IPS DF 19.7 (cell line): ENCODE results near the gene MYOZ3.

ENCODE experiments used
- DNase-seq: peaks from one replicate; pipeline ENCODE4 v3.0.0-alpha.2; 2013; ENCODE audit warnings: low read depth, low spot score

Gene MYOZ3

DNA sequence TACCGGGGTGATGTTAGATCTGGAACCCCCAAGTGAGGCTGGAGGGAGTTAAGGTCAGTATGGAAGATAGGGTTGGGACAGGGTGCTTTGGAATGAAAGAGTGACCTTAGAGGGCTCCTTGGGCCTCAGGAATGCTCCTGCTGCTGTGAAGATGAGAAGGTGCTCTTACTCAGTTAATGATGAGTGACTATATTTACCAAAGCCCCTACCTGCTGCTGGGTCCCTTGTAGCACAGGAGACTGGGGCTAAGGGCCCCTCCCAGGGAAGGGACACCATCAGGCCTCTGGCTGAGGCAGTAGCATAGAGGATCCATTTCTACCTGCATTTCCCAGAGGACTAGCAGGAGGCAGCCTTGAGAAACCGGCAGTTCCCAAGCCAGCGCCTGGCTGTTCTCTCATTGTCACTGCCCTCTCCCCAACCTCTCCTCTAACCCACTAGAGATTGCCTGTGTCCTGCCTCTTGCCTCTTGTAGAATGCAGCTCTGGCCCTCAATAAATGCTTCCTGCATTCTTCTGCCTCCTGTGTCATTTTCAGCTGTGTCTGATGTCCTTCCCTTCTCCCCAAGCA is 2.3 kb upstream of the MYOZ3 start:
- no peak for DNase-seq

DNA sequence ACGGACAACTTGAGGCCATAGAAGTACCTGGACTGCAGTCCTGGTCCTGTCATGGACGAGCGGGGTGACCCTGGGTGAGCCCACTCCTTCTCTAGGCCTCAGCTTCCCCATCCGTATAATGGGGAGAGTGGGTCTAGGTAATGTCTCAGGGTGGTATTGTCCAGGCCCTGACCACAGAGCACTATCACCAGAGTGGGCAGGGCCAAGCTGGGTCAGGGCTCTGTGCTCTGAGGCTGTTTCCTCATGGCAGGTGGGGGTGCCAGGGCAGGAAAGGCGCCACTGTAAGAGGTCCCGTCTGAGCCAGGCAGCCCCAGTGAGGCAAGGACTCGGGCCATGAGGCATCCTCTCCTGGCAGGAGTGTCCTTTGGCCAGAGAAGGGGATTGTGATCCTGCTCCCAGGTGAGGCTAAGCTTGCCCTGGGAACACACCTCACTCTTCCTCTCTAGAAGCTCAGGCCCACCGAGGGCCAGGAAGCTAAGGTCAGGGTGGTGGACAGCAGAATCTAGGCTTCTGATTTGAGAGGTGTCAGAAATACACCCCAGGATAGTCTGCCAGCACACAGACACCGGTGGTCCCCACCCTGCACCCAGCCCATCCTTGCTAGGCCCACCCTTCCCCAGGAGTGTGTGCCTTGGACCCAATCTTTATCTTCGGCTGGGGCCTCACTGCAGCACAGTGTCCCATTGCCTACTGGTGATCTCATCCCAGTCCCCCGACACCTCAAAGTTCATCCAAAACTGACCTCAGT is 1.5 kb upstream of the MYOZ3 start:
- DNase-seq = no peak

DNA sequence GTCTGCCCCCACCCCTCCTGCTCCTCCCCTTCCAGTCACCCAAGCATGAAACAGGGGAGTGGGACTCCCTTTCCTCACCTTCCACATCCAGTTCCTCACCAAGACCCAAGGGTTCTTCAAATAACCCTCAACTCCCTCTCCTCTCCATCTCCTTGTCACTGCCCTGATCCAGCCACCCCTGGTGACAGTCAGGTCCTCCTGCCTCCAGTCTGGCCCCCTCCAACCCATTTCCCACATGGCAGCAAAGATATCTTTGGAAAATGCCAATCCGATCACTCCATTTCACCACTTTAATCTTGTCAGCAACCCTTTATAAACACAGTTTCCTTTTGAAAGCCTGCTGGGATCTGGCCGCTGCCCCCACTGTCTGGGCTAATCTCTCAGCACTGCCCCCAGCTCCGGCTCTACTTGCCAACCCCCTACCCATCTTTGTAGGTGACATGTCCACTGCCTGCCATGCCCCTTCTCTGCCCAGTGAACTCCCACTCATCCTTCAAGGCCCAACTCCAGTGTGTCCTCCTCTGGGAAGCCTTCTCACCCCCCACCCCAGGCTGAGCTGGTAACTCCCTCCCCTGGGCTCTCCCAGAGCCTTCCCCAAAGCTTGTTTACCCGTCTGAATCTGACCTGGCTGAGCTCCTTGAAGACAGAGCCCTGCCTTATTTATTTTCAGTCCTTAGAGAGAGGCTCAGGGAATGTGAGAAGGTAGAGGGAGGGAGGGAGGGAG is 781 bp upstream of the MYOZ3 start:
- DNase-seq = no peak

DNA sequence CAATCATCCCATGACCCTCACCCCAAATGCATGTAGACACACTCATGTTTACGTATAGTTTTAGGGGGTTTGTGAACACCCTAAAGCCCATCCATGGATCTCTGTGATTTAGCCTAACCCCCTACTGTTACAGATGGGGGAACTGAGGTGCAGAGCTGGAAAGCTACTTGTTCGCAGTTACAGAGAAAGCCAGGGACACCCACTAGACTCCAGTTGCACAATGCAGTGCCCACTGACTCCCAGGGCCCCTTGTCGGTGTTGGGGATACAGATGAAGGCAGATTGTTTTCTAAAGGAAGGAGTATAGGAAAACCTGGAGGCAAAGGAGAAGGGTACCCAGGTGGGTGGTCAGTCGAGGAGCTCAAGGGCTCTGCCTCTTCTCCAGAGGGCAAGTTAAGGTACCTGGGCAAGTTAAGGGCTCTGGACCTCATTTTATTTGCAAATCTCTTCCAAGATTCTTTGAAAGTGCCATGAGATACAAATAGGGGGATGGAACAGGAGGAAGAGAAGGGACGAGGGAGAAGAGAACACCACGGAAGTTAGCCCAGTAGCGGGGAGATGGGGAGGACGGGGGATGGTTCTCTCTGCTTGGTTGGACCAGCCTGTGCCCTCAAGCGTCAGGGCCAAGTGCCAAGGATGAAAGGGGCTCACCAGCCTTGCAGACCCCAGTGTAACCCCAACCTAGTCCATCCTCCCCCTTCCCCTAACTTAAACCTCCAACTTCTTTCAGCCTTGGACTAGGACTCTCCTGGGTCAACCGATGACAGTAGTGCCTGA is 958 bp downstream of the MYOZ3 start:
- DNase-seq = no peak

DNA sequence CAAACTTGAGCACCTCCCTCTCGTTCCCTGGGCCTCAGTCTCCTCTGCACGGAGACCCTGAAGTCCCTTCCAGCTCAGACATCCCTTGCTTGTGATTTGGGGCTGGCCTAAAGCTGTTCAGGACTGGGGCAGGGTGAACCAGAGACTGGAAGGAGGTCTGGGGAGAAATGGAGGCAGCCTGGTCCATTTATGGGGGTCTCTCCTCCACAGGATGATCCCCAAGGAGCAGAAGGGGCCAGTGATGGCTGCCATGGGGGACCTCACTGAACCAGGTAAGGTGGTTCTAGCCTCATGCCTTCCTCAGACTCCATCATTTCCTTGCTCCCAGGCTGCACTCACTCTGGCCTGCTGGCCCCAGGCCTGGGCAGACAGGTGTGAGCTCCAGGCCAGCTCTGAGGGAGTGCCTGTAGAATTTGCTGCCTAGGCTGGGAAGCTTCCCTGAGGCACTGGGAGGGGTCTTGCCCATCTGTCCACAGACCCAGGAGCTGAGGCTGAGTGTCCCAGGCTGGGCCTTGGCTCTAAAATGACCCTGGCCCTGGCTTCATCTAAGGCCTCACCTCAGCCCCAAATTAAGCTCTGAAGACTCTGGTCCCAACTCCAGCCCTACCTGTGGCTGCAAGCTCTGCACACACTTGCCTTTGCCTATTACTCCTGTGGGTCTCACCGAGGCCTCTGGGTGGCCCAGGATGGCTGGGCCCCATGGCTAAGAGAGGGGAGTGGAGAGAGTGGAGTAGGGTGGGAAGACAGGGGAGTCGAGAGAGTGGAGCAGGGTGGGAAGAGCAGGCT is 1.9 kb downstream of the MYOZ3 start:
- DNase-seq = no peak

DNA sequence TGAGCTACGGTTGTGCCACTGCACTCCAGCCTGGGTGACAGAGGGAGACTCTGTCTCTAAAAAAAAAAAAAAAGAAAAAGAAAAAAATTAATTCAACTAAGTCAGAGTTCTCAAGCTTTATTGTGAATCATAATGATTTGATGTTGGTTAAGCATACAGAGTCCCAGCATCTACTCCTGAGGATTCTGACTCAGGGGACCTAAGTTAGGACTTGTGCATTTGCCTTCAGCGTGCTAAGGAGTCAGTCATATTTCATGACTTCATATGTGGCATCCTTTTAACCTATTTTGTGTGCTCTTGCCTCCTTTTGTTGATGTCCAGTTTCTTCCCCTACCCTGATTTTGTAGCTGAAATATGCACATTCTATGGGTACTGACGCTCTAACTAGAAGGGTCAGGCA is 2.9 kb downstream of the MYOZ3 start:
- no peak for DNase-seq

DNA sequence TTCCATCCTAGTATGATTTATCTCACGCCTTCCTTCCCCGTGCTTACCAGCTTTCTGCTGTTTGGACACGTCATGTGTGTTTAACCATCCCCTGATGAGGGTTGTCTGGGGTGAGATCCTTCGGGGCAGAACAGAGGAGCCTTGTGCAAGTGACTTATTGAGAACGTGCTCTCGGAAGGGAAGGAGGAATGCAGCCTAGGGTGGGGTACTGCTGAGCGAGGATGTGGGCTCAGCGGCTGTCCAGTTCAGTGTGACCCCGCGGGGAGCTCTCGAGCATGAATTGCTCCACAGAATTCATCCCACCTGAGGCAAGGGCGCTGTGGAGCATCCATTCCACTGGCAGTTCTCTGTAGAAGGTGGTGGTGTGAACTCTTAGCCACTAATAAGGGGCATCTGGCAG is 4.0 kb downstream of the MYOZ3 start:
- no peak for DNase-seq

DNA sequence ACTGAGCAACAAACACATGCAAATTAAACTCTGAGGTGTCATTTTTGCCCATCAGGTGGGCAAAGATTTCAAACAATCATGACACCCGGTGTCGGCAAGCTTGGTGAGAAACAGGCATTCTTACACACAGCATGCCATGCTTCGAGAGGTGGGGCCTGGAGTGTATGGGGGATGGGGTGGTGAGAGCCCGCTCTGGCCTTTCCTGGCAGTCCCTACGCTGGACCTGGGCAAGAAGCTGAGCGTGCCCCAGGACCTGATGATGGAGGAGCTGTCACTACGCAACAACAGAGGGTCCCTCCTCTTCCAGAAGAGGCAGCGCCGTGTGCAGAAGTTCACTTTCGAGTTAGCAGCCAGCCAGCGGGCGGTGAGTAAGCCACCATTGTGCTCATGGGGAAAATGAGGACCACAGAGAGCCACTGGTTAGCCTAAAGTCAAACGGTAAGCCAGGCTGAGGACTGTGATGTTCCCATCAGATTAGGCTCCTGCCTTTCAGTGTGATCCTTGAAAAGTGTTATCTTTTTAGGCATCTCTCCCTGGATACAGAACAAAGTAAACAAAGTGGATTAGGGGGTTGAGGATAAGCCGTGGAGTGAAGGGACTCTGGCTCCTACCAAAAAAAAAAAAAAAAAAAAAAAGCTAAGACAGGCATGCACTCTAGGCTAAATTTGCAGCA is 9.4 kb downstream of the MYOZ3 start:
- no peak for DNase-seq

DNA sequence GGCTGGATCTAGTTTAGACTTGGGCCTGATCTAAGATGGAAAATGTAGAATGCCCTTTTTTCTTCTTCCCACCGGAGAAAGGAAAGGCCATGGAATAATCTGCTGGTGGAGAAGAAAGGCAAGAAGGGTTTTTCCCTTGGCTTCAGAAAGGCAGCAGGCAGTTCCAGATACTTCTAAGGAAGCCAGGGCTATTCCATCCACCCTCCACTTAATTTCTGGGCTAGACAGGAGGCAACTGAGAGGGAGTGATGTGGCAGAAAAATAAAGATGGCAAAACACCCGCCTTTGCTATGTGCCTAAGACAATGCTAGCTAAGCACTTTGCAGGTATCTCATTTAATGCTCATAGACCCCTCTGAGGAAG is 9.9 kb downstream of the MYOZ3 start:
- DNase-seq = no peak

DNA sequence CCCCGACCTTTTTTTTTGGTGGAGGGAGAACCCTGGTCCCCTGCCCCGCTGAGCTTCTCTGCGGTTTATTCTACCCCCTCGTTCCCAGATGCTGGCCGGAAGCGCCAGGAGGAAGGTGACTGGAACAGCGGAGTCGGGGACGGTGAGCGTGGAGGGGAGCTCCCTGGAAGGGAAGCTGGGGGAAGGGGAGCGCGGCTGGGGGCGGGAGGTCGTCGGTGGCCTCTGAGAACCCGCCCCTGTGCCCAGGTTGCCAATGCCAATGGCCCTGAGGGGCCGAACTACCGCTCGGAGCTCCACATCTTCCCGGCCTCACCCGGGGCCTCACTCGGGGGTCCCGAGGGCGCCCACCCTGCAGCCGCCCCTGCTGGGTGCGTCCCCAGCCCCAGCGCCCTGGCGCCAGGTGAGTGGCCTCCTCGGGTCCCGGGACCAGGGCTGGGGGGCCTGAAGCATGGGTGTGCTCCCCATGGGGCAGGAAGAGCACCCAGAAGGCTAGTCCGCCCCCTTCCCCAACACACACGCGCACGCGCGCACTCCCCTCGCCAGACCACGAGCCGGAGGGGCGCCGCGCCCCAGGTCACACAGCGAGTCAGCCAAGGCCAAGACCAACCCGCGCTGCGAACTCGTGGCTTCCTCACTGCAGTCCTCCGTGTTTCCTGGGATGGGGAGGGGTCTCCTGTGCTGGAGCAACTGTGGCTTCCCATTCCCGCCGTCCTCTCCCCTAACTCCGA is 10.6 kb downstream of the MYOZ3 start:
- DNase-seq = no peak

DNA sequence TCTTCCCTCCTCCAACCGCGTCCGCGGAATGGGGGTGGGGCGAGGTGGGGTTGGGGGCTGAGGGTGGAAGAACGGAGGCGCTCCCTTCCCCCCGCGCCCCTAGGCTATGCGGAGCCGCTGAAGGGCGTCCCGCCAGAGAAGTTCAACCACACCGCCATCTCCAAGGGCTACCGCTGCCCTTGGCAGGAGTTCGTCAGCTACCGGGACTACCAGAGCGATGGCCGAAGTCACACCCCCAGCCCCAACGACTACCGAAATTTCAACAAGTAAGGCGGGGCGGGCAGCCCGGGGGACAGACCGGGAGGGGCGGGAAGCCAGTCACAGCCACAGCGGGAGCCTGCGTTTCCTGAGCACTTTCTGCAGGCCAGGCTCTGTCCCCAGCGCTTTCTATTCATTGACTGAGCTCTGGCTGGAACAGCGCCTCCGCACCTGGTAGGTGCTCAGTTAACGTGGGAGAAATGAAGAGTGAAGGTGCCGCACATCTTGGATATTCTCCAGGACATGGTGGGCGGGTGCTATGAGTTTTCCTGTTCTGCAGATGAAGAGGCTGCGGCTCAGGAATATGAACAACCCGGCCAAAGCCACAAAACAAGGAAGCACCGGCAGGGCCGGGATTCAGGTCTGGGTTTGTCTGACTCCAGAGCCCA is 11.3 kb downstream of the MYOZ3 start:
- no peak for DNase-seq

DNA sequence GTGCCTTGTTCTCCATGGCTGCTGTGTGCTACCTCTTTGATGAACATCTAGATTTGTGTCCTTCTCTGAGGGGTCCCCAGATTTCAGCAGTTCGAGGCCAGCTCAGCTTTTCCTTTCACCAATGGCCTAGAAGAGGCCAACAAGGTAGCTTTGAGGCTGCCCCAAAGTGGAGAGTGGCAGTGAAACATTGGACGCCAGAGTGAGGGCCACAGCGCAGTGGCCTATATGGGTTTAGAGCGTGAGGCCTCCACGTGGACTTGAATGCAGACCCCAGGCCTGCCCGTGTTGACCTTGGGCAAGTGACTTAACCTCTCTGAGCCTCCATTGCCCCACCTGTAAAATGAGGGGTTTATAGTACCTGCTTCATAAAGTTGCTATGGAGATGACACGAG is 11.8 kb downstream of the MYOZ3 start:
- no peak for DNase-seq

DNA sequence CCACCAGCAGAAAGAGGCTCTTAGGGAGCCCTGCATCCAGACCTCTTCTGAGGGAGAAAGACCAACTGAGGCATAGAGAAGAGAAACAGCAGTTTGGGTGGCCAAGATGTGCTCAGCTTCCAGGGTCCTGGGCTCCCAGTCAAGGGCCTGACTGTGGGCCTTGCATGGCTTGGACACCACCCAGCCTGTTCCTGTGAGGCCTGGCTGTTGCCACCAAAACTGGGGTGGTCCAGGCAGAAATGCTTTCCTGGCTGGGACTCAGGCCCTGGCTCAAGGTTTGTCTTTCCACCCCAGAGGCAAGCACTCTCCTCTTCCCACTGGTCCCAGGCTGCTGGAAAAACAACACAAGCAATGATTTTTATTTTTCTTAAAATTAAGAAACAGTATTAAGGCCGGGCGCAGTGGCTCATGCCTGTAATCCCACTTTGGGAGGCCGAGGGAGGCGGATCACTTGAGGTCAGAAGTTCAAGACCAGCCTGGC is 13.3 kb downstream of the MYOZ3 start:
- no peak for DNase-seq

DNA sequence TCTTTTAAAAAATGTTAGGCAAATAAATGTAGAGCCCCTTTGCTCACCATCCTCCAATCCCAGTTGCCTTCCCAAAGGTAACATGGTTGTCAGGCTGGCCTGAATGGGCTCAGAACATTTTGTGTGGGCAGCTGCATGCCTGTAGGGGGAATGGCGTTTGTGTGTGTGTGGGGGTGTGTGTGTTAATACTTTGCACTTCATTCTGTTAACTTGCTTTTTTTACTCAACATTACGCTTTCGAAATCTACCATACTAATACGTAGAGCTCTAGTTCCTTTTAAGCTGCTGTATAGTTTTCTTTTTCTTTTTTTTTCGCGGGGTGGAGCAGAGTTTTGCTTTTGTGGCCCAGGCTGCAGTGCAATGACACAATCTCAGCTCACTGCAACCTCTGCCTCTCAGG is 14.0 kb downstream of the MYOZ3 start:
- no peak for DNase-seq

DNA sequence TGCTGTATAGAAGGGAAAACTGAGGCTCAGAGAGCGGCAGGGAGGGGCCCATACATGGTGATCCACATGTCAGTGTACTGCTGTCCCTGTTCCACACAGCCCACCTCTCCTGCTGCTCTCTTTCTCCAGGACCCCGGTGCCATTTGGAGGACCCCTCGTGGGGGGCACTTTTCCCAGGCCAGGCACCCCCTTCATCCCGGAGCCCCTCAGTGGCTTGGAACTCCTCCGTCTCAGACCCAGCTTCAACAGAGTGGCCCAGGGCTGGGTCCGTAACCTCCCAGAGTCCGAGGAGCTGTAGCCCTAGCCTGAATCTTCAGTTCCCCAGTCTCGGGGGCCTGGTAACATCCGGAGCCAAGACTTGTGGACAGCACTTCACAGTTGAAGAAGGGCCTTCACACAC is 15.5 kb downstream of the MYOZ3 start:
- DNase-seq = no peak

DNA sequence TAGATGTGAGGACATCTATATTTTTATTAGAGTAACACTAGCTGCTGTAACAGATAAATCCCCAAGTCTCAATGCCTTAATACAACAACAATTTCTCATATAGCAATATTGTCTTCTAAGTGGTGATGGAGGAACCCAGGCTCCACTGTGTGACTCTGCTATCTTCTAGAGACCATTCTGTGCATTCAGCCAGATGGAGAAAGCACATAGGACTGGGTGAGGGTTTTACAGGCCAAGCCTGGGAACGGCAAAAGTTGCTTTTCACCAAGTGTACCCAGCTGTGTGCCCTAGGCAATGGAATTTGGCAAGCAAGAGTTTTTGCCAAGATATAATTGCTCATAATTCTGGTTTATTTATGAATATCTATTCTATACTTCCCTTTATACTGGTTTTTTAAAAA is 28.1 kb downstream of the MYOZ3 start:
- DNase-seq = no peak

DNA sequence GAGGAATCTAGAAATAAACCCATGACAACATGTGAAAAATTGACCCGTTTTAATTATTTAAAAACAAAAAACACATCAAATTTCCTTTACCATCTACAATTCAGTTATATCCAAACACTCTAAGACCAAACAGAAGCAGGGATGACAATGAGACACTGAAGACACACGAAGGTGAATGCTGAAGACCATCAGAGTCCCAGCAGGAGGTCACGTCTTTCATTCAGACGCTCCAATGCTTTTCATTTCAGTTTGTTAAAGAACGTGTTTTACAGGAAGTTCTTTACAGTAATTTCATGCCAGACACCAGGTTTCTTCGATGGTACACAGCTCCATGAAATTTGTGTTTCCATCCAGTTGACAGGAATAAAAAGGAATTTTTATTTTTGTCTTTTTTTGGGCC is 29.7 kb downstream of the MYOZ3 start:
- DNase-seq = no peak

DNA sequence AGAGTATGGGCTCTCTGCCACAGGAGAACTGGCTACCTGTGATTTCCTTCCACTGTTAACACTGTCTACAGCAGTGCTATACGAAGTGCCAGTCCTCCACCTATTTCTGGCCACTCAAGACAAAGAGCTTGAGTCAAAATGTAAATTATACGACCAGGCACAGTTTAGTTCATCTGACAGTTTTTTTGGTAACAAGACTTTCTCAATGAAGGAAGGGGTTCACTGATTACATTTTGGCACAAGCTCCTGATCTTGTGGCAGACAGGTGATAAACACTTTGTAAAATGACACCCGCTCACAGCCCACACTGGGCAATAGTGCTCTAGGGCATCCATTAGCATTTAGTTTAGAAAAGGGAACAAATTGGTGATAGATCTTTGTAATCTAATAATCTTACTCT is 31.2 kb downstream of the MYOZ3 start:
- DNase-seq = no peak

DNA sequence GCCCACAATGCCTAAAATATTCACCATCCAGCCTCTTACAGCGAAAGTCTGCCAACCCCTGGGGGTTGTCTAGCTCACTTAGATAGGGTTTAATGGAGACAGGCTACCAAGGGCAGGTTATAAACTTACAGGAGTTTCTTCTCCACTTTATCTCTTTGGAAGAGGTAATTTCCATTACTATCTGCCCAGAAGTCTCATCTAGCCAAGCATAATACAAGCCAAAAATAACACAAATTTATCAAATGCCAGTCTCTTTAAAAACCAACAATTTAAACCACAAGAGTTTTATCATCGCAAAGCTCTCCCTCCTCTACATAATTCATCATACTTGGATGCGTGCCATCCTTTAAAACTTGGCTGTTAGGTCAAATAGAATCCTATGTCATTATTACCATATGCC is 33.6 kb downstream of the MYOZ3 start:
- no peak for DNase-seq

DNA sequence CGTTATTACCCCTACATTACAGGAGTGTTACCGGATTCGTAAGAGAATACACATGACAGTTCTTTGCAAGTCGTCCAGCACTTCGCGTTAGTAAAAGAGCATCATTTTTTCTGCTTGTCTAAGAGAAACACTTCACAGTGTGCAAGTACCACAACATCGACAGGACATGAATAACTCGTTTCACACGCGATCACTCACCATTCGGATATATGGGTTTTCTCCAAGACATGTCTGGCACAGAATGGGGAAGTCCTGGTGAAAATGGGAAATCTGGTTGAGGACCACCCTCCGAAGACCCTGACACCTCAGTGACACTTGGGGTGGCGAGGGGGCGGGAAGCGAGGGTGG is 39.2 kb downstream of the MYOZ3 start:
- no peak for DNase-seq
